GM18526 (cell line): ENCODE data around the gene RPS6KA5.
A peak's percentile ranks its signal among the peaks of the same experiment; 100 is the strongest.

ENCODE experiments used
- POLR2A ChIP-seq: IDR thresholded peaks from 3 replicates; pipeline ENCODE4 v1.6.1; 2011; ENCODE audit not compliant: insufficient read length; ENCODE audit errors: extremely low read depth

Gene RPS6KA5

GRCh38 chr14:91060351-91061055 lies at the start of gene RPS6KA5:
RPS6KA5 (minus strand) TSS chr14:91060641; CDS start chr14:91060434, 207 bp downstream.
- peak; percentile 42 for TF ChIP-seq POLR2A

GRCh38 chr14:91108941-91109611 lies 48.6 kb upstream of the RPS6KA5 start:
- TF ChIP-seq POLR2A: no peak

- no peak for TF ChIP-seq POLR2A
These were observed 42.7 kb upstream of the RPS6KA5 start for GRCh38 chr14:91103116-91103515.

DNA sequence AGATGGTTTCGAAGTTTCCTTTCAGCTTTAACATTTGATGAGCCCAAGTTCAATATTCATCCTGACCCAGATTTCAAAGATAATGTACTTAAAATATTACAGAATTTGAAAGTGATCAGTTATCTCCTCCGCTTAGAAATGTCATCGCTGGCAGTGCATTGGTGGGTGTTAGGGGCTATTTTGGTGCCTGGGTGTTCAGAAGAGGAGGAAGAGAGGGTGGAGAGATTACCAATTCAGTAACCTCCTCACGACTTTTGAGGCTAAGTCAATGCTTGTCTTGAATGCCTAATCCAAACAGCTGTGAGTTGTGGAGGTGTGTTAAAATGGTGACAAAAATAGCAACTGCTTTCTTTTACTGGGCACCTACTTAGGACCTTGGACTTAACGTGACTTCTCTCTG lies 39.7 kb upstream of the RPS6KA5 start:
- no peak for TF ChIP-seq POLR2A

DNA sequence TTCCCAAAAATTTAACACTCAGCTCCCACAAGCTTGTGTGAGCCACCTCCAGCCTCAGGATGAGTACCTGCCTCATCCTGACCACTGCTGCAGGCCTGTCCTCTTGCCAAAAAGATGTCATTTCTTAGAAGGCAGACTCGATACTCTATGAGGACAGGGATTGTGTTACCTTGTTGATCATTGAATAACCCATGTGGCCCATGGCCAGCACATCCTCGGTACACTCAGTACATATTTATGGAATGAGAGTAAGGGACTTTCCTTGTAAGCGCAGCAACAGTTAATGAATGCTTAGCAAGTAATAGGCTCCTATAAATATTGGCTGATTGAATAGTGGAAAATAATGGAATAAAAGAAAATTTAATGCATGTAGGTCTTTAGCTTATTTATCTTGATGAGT lies 38.1 kb upstream of the RPS6KA5 start:
- TF ChIP-seq POLR2A: no peak

- no peak for TF ChIP-seq POLR2A
These were observed 34.7 kb upstream of the RPS6KA5 start for GRCh38 chr14:91095178-91095577.

GRCh38 chr14:91094772-91095171 lies 34.3 kb upstream of the RPS6KA5 start:
- no peak for TF ChIP-seq POLR2A

DNA sequence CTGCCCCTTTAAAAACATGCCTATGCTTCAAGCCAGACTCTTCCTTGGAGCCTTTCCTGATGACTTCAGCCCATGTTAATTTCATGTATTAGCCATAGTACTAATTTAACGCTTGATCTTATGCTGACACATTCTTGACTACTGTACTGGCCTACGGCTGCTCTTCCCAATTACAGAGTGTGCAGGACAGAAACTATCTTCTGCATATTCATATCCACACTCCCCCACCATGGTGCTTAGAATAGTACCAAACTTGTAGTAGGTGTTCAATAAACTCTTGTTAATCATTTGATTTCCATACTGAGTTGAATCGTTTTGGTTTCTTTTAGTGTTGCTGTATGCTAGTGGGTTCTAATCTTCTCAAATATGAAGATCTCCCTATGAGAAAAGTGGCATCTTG lies 31.6 kb upstream of the RPS6KA5 start:
- no peak for TF ChIP-seq POLR2A

DNA sequence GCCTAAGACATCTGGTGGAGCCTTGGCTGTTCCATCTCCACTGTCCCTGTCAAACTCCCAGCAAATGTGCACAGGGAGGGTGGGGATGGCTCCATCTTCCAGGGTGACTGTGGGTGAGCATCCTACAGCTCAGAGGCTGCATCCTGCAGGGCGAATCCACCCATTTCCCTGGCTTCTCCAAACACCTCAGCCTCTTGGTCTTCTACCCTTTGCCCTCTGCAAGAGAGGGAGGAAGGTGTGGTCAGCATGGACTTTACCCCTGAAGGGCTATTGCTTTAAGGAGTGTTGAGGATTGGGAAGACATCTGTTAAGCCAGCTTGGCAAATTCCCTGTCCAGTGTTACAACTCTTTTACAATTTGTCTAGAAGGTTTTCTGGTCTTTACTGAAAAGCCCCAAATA lies 30.3 kb upstream of the RPS6KA5 start:
- no peak for TF ChIP-seq POLR2A

DNA sequence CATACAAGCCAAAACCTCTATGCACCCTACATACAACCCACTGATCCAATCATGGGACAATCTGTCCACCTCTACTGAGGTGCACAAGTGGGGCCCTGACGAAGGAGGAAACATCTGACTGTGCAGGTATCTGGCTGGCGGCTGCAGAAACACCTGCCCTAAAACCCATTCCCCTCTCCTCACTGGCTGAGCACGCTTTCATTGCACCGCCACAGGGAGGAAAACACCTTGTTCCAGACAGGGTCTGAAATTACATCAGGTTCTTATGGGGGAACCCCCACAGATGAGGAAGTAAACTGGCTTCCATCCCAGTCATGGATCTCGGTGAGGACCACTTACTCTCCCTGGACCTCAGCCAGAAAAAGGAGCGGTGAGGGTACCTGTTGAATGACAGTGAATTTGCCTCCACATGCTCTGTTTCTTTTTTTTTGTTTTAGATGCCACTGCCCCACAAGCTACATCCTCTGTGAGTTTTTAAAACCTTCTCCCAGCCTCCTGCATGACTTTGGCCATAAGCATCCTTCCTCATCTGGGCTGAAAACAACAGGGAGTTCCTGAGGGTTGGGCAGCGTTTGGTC lies 29.6 kb upstream of the RPS6KA5 start:
- no peak for TF ChIP-seq POLR2A

GRCh38 chr14:91088585-91089235 lies 28.3 kb upstream of the RPS6KA5 start:
- TF ChIP-seq POLR2A: no peak

DNA sequence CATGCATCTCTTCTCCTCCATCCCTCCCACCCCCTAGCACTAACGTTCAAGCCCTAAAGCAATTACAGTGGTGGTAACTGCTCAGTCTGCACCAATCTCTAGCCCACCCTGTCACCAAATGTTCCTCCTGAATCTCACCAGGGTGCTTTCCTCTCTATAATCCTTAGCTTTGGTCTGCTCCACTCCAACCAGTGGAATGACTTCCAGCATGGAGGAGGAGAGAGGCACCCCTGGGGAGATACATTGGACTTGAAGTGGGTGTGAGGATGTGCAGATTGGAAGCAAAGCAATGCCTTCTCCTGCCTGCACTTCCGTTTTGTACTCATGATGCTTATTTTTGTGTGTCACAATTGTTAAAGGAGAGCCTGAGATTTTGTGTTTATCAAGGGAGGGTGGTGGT lies 24.1 kb upstream of the RPS6KA5 start:
- TF ChIP-seq POLR2A: no peak

DNA sequence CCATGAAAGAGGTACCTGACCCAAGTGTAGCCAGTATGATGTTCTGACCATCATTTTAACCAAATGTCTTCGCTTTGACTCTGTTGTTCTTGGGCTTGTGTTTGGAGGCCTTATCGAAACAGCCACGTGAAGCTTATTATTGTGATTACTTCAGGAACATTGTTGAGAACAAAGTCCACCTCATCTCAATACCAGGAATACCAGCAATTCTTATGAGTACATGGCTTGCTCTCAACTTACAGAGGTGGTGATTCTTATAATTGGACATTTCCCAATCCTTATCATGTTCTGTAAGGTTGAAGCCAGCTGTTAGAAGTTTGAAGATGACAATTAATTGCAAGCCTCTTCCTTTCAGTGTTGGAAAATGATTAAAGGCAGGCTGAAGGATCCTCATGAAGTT lies 21.8 kb upstream of the RPS6KA5 start:
- TF ChIP-seq POLR2A: no peak

DNA sequence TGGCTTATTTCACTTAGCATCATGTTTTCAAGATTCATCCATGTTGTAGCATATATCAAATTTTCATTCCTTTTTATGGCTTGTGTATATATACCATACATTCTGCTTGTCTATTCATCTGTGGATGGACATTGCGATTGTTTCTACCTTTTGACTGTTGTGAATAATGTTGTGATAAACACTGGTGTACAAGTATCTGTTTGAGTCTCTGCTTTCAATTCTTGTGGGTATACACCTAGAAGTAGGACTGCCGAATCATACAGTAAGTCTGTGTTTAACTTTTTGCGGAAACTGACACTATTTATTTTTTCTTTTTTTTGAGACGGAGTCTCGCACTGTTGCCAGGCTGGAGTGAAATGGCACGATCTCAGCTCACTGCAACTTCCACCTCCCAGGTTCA lies 19.6 kb upstream of the RPS6KA5 start:
- TF ChIP-seq POLR2A: no peak

DNA sequence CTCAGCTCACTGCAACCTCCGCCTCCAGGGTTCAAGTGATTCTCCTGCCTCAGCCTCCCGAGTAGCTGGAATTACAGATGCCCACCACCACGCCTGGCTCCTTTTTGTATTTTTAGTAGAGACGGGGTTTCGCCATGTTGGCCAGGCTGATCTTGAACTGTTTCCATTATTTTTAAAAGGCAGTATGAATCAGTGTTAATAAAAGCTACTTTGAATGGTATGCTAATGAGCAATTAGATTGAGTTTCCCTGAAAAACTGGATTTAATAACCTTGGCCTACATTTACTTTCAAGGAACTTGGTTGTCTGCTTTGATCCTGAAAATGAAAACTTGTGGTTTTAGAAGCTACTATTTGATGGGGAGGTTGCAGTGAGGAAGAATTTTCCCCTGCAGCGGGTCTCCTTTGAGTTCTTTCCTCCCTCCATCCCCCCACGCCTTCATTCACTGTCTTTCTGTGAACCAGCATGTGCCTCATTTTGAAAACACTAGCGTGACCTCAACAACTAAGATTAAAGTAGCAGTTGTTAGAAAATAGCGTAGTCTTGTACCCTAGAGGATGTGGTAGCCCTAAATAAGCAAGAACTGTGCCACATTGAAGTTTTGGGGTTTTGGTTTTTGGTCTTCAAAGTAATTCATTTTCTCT lies 17.8 kb upstream of the RPS6KA5 start:
- no peak for TF ChIP-seq POLR2A
